Aorta (tissue), 5 donors: ENCODE measurements around the gene BLACAT1. TPM values are rescaled to one million over a fixed set of nuclear protein-coding genes. Genes with fewer than 3 reads are reported as not detected.

Experiments used
- ATAC-seq: fragments of 200-7000 bp; cut with Tn5 transposase; one replicate; pipeline ENCODE4 v1.9.1; 2022; ENCODE audit warnings: moderate library complexity; ENCODE audit not compliant: low FRiP score
- DNase-seq, 2 donors: peaks; one replicate each; pipeline ENCODE4 v3.0.0-alpha.2; 2020
- H3K27ac ChIP-seq, 2 donors: one replicate each; pipeline ENCODE4 v1.5.1; 2013; ENCODE audit warnings: low read length in 2 of 2, mild to moderate bottlenecking in 2 of 2, moderate library complexity in 2 of 2, control low read depth in 1 of 2, inconsistent platforms in 1 of 2, low read depth in 1 of 2
- H3K27me3 ChIP-seq, 2 donors: one replicate each; pipeline ENCODE4 v1.6.1; 2013; ENCODE audit warnings: control low read depth in 1 of 2, low read length in 1 of 2, mild to moderate bottlenecking in 1 of 2, moderate library complexity in 1 of 2; ENCODE audit not compliant: insufficient read depth in 2 of 2, control insufficient read depth in 1 of 2
- H3K36me3 ChIP-seq, 2 donors: one replicate each; pipeline ENCODE4 v1.6.1; 2013; ENCODE audit warnings: control low read depth in 1 of 2, low read length in 1 of 2, mild to moderate bottlenecking in 1 of 2; ENCODE audit not compliant: insufficient read depth in 2 of 2, control insufficient read depth in 1 of 2
- H3K4me1 ChIP-seq, 2 donors: one replicate each; pipeline ENCODE4 v1.6.1; 2013; ENCODE audit warnings: low read length in 2 of 2, control low read depth in 1 of 2, mild to moderate bottlenecking in 1 of 2, moderate library complexity in 1 of 2; ENCODE audit not compliant: insufficient read depth in 2 of 2, control insufficient read depth in 1 of 2
- H3K4me3 ChIP-seq, 2 donors: one replicate each; pipeline ENCODE4 v1.5.1; 2013; ENCODE audit warnings: low read length in 2 of 2, control low read depth in 1 of 2, mild to moderate bottlenecking in 1 of 2
- H3K9me3 ChIP-seq: one replicate; pipeline ENCODE4 v1.6.1; 2013; ENCODE audit warnings: mild to moderate bottlenecking, low read length; ENCODE audit not compliant: control insufficient read depth
- WGBS, 2 donors: extraction: QIAGEN DNeasy Blood & Tissue Kit; methylation state at CpG; one replicate each; pipeline ENCODE4 v1.1.7; 2013; 5-methylcytosine and 5-hydroxymethylcytosine counted together
- intact Hi-C, 2 donors: fragments of 100-400 bp; cut with DNase I; formaldehyde crosslinking; loops; one replicate each; pipeline versions ENCODE4 v1.14.2 to v1.15.0; 2022
- polyA plus RNA-seq, 2 donors: library from polyadenylated mRNA; stranded (reverse); fragments of 200-250 nt; gene quantifications; one replicate each; pipeline ENCODE4 v1.2.3, GENCODE V29; 2013
- total RNA-seq, 2 donors: library from RNA; stranded (reverse); fragmentation: NEBNext Ultra II Directional; extraction: Animal tissue kit (Norgen Biotek cat#: 25700); gene quantifications; one replicate each; pipeline ENCODE4 v1.2.1, GENCODE V29; 2021
- donor health status: healthy with polysubstance abuse.
- donor health status: Bipolar disorder and iron deficiency.
- donor health status: DM: no; HTN: no; CAD: no.
- donor health status: DM: no; HTN: no; CAD: no.
- donor health status: DM: yes; HTN: yes; CAD: no.

BLACAT1 gene
- total and polyA plus RNA-seq, 4 donors: 0.21 TPM; not detected in 3

DNA sequence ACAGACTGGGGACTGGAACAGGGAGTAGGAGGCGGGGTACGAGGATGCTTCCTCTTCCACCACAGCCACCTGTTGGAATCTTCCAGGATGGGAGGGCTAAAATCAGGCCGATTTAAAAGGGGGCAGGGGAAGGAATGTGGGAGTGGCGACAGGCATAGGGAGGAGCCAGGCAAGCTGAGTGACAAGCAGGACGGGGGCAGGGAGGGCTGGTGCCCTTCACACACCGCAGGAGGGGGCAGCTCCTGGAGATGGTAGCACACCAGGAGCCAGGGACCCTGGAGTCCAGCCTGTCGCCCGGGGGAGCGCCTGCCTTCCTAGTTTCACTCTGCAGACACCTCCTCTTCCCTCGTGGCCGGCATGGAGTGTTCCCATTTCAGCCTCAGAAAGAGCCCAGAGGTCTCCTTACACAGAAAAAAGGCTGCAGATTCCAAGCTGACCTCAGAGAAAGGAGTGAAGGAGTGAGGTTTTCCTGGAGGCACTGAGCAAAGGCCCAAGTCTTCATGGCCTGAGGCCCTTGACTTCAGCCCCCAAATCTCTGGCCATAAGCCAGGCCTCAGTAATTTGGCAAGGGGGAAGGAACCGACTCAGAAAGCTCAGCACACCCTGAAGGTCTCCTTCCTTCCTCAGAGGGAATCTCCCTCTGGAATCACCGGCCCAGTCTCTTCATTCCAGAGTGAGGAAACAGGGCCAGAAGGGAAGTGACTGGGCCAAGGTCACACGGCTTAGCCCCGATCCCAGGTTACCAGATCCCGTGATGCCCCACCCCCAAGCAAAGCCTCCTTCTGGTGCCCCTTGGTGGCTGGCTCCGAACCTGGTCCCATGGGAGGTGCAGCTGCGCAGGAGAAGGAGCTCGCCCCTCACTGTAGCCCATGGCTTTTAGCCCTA lies 8.1 kb downstream of the BLACAT1 start:
- 42 to 49% methylated on average over 19 of the region's 19 CpGs for WGBS, 2 donors
- H3K36me3 ChIP-seq: no peaks in the 10 kb centered on the region
- no peak for ATAC-seq
- DNase-seq: no peak
- no peaks in the 10 kb centered on the region for H3K27me3 ChIP-seq
- H3K4me1 ChIP-seq: no peaks in the 10 kb centered on the region
- H3K4me3 ChIP-seq: no peak overlapping the region
- no peaks in the 10 kb centered on the region for H3K9me3 ChIP-seq
- intact Hi-C loops: no loop called here
- no peak overlapping the region for H3K27ac ChIP-seq

DNA sequence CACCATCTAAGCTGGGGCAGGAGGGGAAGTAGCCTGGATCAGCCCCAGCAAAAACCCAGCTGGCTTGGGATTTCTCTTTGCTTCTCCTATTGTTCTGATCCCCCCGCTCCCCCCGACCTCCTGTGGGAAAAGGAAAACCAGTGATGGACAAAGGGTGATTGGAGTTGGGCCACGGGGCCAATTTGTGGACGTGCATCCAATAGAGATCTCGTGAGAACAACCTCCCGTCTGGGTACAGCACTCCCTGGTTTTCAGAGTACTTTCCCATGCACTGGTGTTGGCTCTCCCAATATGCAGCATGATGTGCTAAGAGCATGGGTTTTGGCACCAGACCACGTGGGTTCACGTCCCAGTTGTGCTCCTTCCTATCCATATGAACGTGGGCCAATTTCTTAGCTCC lies 9.0 kb downstream of the BLACAT1 start:
- no peak for ATAC-seq
- 42 to 46% methylated on average over 9 of the region's 9 CpGs for WGBS, 2 donors

DNA sequence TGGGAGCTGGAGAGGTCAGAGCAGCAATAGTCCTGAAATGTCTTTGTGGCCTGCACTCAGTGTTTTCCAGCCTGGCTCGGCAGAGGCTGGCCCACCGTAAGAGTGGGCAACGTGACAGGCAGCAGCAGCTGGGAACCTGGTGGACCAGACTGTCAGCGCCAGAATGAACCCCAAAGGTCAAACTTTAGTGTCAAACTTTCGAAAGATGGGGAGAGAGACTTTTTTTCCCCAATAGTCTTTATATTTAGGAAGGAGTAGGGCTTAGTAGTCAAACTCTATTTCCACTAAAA lies 10.3 kb downstream of the BLACAT1 start:
- Histone ChIP-seq H3K27ac (no peak overlapping the region), H3K4me3 (no peak overlapping the region)
- WGBS, 2 donors: 38 to 42% methylated on average over 5 of the region's 5 CpGs

More for the DNA sequence above, 9.0 kb downstream of the BLACAT1 start:
- no peaks in the 10 kb centered on the region for H3K4me1 ChIP-seq
- H3K27me3 ChIP-seq: no peaks in the 10 kb centered on the region
- H3K9me3 ChIP-seq: no peaks in the 10 kb centered on the region
- no peak overlapping the region for H3K27ac ChIP-seq
- DNase-seq: no peak
- no peaks in the 10 kb centered on the region for H3K36me3 ChIP-seq
- intact Hi-C loops: no loop called here
- no peak overlapping the region for H3K4me3 ChIP-seq

DNA sequence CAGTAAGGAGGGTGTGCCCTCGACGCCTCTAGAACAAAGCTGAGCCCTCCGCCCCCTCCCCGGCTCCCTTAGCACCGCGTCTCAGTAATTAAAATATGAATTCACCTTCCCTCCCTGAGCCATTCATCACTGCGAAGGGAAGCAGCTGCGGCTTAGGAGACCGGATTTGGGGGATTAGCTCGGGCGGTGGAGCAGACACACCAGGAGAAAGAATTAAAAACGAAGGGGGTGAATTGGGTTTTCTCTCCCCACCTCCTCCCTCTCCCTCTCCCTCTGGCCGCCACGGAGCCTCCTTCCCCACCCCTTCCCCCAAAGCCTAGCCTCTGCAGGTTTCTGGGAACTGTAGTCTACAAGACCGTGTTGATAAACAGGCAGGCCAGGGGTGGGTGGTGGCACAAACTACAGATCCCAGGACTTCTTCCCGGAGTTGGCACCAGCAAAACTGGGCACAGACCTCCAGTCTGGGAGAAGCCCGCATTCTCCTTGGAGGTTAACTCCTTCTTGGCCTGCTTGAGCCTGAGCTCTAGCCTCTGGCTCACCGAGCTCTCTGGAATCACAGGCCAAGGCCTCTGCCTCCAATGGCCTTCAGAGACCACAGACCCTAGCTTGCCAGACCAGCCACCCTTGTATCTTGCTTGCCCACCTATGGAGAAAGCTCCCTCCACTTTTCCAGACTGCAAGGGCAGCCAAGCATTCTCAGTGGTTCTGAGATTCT lies 10.8 kb downstream of the BLACAT1 start:
- Histone ChIP-seq H3K4me3 (peak overlapping the region; percentile 24 to 31), H3K27ac (no peak overlapping the region), H3K4me1 (no peaks in the 10 kb centered on the region), H3K27me3 (no peaks in the 10 kb centered on the region), H3K36me3 (no peaks in the 10 kb centered on the region), H3K9me3 (no peaks in the 10 kb centered on the region)
- intact Hi-C loops: no loop called here
- ATAC-seq: peak; percentile 76
- peak; percentile 85 to 87 for DNase-seq
- WGBS, 2 donors: 4 to 5% methylated on average over 18 of the region's 18 CpGs

More for the DNA sequence above, 10.3 kb downstream of the BLACAT1 start:
- ATAC-seq (no peak), DNase-seq (peak in 1 of 2 donors; percentile 40)
- Histone ChIP-seq H3K4me1 (no peaks in the 10 kb centered on the region), H3K9me3 (no peaks in the 10 kb centered on the region), H3K36me3 (no peaks in the 10 kb centered on the region), H3K27me3 (no peaks in the 10 kb centered on the region)
- intact Hi-C loops: no loop called here

DNA sequence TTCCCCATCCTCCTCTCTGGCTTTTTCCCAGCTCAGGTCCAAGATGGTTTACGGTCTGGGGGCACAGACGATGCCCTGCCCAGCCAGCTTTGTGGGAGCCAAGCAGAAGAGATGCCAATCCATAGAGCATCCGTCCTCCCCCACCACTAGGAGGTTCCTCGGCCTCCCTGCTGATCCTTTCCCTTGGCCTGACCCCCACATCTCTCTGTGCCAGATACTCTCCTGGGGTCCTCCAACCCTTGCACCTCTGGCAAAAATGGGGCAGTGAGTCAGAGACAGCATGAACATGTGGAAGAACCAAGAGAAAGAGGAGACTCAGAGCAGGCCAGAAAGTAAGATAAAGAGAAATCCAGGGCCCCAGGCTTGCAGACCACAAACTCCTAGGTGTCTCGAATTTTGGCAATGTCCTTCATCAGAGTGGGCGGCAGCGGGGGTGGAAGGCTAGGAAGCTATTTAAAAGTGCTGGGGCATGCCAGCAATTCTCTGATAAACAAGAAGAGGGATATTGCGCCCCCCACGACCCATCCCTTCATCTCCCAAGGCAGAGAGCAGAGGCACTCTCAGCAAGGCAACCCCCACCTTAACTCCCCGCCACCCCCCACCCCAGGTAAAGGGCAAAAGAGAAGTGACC lies 11.4 kb downstream of the BLACAT1 start:
- Histone ChIP-seq H3K4me3 (peak overlapping the region; percentile 24 to 31), H3K4me1 (no peaks in the 10 kb centered on the region), H3K27ac (no peak overlapping the region), H3K27me3 (no peaks in the 10 kb centered on the region), H3K36me3 (no peaks in the 10 kb centered on the region), H3K9me3 (no peaks in the 10 kb centered on the region)
- DNase-seq (no peak), ATAC-seq (no peak)
- intact Hi-C loops: no loop called here
- 7 to 10% methylated on average over 9 to 10 of the region's 10 CpGs for WGBS, 2 donors

DNA sequence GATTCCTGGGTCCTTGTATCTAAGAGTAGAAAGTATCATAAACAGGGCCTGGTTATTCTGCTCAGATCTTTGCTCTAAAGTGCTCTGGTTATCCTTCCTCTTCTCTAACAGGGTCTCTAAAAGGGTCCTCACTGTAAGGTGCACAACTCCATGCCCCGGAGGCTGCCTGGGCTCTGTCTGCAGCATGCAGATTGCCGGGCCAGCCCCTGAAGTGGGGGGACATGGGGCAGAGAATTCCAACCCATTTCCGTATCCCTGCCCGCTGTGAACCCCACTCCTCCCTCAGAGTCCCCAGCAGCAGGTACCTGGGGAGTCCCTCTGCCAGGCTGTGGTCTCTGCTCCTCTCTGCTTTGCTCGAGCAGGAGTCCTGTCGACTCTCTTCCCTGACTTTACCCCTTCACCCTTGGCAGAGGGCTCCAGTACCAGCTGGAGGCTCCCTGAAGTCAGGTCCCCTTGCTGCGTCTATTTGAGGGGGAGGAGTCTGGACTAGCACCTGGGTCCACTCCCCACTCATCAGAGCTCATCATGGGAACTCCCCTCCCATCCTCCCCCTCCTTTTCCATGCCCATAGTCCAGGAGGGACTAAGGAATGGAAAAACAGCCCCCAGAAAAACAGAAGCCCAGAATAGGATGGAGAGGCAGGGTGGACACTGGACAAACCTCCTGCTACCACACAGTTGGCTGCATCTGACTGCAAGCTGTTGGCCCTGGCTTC lies 12.1 kb downstream of the BLACAT1 start:
- H3K36me3 ChIP-seq: no peaks in the 10 kb centered on the region
- no peaks in the 10 kb centered on the region for H3K27me3 ChIP-seq
- H3K4me3 ChIP-seq: no peak overlapping the region
- intact Hi-C loops: no loop called here
- 74 to 85% methylated on average over 7 of the region's 7 CpGs for WGBS, 2 donors
- ATAC-seq: no peak
- H3K27ac ChIP-seq: no peak overlapping the region
- no peaks in the 10 kb centered on the region for H3K9me3 ChIP-seq
- DNase-seq: no peak
- H3K4me1 ChIP-seq: no peaks in the 10 kb centered on the region

DNA sequence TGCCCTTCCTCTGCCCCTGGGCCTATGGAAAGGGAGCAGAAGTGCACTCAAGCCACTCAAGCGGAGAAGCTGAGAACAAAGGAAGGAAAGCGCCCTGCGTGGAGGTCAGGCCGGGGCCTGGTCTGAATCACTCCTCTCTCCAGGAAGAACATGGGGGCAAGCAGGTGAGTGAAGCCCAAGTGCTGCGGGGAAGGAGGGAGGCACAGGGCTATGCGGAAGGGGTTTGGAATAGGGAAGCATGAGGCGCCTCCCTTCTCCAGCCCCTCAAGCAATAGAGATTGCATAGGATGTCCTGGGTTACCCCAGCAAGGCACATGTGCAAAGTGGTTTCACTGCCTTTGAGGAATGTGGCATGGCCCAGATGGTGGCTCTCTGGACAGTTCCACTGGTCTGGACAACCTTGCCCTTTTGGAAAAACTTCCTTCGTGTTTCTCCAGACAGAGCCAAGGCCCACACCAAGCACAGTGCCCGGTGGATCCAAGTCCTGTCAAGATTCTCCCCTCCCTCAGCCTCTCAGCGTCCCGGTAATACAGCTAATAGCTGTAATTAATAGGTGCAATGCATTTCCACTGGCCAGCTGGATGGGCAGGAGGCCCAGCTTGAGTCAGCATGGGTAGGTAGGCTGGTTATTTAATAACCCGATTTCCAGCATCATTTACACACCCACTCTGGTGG lies 13.7 kb downstream of the BLACAT1 start:
- Histone ChIP-seq H3K36me3 (no peaks in the 10 kb centered on the region), H3K27me3 (no peaks in the 10 kb centered on the region), H3K9me3 (no peaks in the 10 kb centered on the region), H3K27ac (no peak overlapping the region), H3K4me3 (no peak overlapping the region), H3K4me1 (no peaks in the 10 kb centered on the region)
- 78 to 86% methylated on average over 12 of the region's 12 CpGs for WGBS, 2 donors
- DNase-seq: no peak
- intact Hi-C loops: no loop called here
- ATAC-seq: no peak

DNA sequence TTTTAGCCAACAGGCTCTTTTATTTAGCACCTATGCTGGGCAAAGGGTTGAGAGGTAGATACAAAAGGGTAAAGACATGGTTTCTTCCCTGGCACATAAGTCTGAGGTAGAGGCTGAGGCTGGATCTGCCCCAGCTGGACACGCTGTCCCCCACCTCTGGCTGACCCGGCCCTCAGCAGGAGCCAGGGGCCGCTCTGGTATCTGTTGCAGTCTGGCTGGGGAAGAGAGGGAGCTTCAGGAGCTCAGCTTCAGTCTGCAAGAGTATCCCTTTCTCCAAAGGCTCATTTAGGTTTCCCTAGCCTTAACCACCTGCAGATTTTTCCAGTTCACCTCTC lies 14.2 kb downstream of the BLACAT1 start:
- ATAC-seq: no peak
- 90 to 100% methylated on average over 1 to 3 of the region's 3 CpGs for WGBS, 2 donors
- no peak for DNase-seq
- no peaks in the 10 kb centered on the region for H3K27me3 ChIP-seq
- intact Hi-C loops: no loop called here
- H3K36me3 ChIP-seq: no peaks in the 10 kb centered on the region
- no peak overlapping the region for H3K4me3 ChIP-seq
- no peaks in the 10 kb centered on the region for H3K9me3 ChIP-seq
- H3K4me1 ChIP-seq: no peaks in the 10 kb centered on the region
- no peak overlapping the region for H3K27ac ChIP-seq
